IMR-90 (cell line): Measurements from ENCODE around the gene SERPINI2. TPM values are rescaled to one million over a fixed set of nuclear protein-coding genes. Genes with fewer than 3 reads are reported as not detected.

Source experiments
- ATAC-seq: fragments of 200-7000 bp; cut with Tn5 transposase; 2 replicates; pipeline ENCODE4 v1.9.1; 2020; ENCODE audit warnings: low read depth, mild to moderate bottlenecking, moderate library complexity
- BruUV-seq: library from RNA; stranded (reverse); fragments of 400-500 nt; replicated peaks from 2 replicates; lab custom pipeline; 2021; lab: Mats Ljungman, UMichigan
- CTCF ChIA-PET: fragments of 300-600 bp; formaldehyde crosslinking; extraction: SDS; loops from one replicate; lab custom pipeline; 2021; ENCODE audit warnings: antibody characterized with exemption; lab: Yijun Ruan, JAX
- POLR2A ChIA-PET: fragments of 300-600 bp; sonication (Branson Sonifier 250); formaldehyde crosslinking; loops from one replicate; lab custom pipeline; 2022; ENCODE audit warnings: antibody characterized with exemption; ENCODE audit not compliant: unreplicated experiment; lab: Charles Lee
- DNase-seq: peaks from one replicate; pipeline ENCODE4 v3.0.0; 2013
- H2AFZ ChIP-seq: replicated peaks from 2 replicates; pipeline ENCODE3; 2013; ENCODE audit warnings: low read length, mild to moderate bottlenecking; ENCODE audit not compliant: poor library complexity
- H2AK5ac ChIP-seq: 2 replicates; pipeline ENCODE4 v1.6.1; 2013; ENCODE audit warnings: low read depth, low read length, inconsistent platforms
- H2AK9ac ChIP-seq: replicated peaks from 2 replicates; pipeline ENCODE3; 2013; ENCODE audit warnings: mild to moderate bottlenecking, low read depth, low read length, moderate library complexity; ENCODE audit not compliant: poor library complexity
- H2BK120ac ChIP-seq: 2 replicates; pipeline ENCODE4 v1.6.1; 2013; ENCODE audit warnings: low read depth, low read length, inconsistent platforms
- H2BK15ac ChIP-seq: 3 replicates; pipeline ENCODE4 v1.6.1; 2013; ENCODE audit warnings: low read depth, low read length, inconsistent platforms
- H2BK20ac ChIP-seq: 2 replicates; pipeline ENCODE4 v1.6.1; 2013; ENCODE audit warnings: low read depth, mild to moderate bottlenecking, inconsistent platforms, low read length, moderate library complexity
- H2BK5ac ChIP-seq: 2 replicates; pipeline ENCODE4 v1.6.1; 2013; ENCODE audit warnings: mild to moderate bottlenecking, low read depth, low read length, inconsistent platforms; ENCODE audit not compliant: poor library complexity, severe bottlenecking
- H3K14ac ChIP-seq: replicated peaks from 2 replicates; pipeline ENCODE4 v1.6.1; 2013; ENCODE audit warnings: low read depth, low read length, inconsistent platforms
- H3K18ac ChIP-seq: 2 replicates; pipeline ENCODE4 v1.6.1; 2013; ENCODE audit warnings: low read depth, low read length, control low read depth
- H3K23ac ChIP-seq: 2 replicates; pipeline ENCODE4 v1.6.1; 2013; ENCODE audit warnings: low read depth, low read length, inconsistent platforms
- H3K27ac ChIP-seq: 2 replicates; pipeline ENCODE4 v1.5.1; 2013; ENCODE audit warnings: mild to moderate bottlenecking, control low read depth, low read length; ENCODE audit not compliant: insufficient read depth
- H3K27me3 ChIP-seq: 2 replicates; pipeline ENCODE4 v1.6.1; 2013; ENCODE audit warnings: low read length; ENCODE audit not compliant: control insufficient read depth, insufficient read depth
- H3K36me3 ChIP-seq: 2 replicates; pipeline ENCODE4 v1.6.1; 2013; ENCODE audit warnings: low read length, mixed read lengths; ENCODE audit not compliant: control insufficient read depth, insufficient read depth
- H3K4ac ChIP-seq: 2 replicates; pipeline ENCODE4 v1.6.1; 2013; ENCODE audit warnings: low read depth, low read length, inconsistent platforms
- H3K4me1 ChIP-seq: 2 replicates; pipeline ENCODE4 v1.6.1; 2013; ENCODE audit warnings: low read length, mixed read lengths; ENCODE audit not compliant: control insufficient read depth, insufficient read depth
- H3K4me2 ChIP-seq: 2 replicates; pipeline ENCODE4 v1.6.1; 2013; ENCODE audit warnings: low read depth, mild to moderate bottlenecking, control low read depth, low read length, moderate library complexity
- H3K4me3 ChIP-seq: 2 replicates; pipeline ENCODE4 v1.5.1; 2013; ENCODE audit warnings: low read depth, mild to moderate bottlenecking, control low read depth, low read length, moderate library complexity; ENCODE audit not compliant: insufficient read depth
- H3K56ac ChIP-seq: 2 replicates; pipeline ENCODE4 v1.6.1; 2013; ENCODE audit warnings: low read length, inconsistent platforms; ENCODE audit not compliant: insufficient read depth; ENCODE audit errors: extremely low read depth
- H3K79me1 ChIP-seq, 2 experiments: 2 replicates each; pipeline ENCODE4 v1.6.1; 2013; ENCODE audit warnings: low read length in 2 of 2, inconsistent platforms in 1 of 2, low read depth in 1 of 2
- H3K9ac ChIP-seq: 2 replicates; pipeline ENCODE4 v1.6.1; 2013; ENCODE audit warnings: low read depth, low read length, control low read depth
- H3K9me1 ChIP-seq: 2 replicates; pipeline ENCODE4 v1.6.1; 2013; ENCODE audit warnings: low read length, inconsistent platforms; ENCODE audit not compliant: insufficient read depth
- H3K9me3 ChIP-seq: 2 replicates; pipeline ENCODE4 v1.6.1; 2013; ENCODE audit warnings: low read length; ENCODE audit not compliant: control insufficient read depth, insufficient read depth
- H4K20me1 ChIP-seq: 2 replicates; pipeline ENCODE4 v1.6.1; 2013; ENCODE audit warnings: low read length, inconsistent platforms; ENCODE audit not compliant: insufficient read depth
- H4K5ac ChIP-seq: 2 replicates; pipeline ENCODE4 v1.6.1; 2013; ENCODE audit warnings: mild to moderate bottlenecking, low read depth, low read length, control low read depth
- H4K8ac ChIP-seq, 2 experiments: 2 replicates each; pipeline ENCODE4 v1.6.1; 2013; ENCODE audit warnings: low read depth in 2 of 2, low read length in 2 of 2, control low read depth in 1 of 2, inconsistent platforms in 1 of 2
- H4K91ac ChIP-seq: 2 replicates; pipeline ENCODE4 v1.6.1; 2013; ENCODE audit warnings: low read depth, low read length, inconsistent platforms; ENCODE audit not compliant: insufficient read depth
- BHLHE40 ChIP-seq: fragments of 150-350 bp; IDR thresholded peaks from 2 replicates; pipeline ENCODE4 v1.6.1; 2016; ENCODE audit warnings: mild to moderate bottlenecking, low read depth, low read length
- CEBPB ChIP-seq: IDR thresholded peaks from 2 replicates; pipeline ENCODE4 v1.6.1; 2012; ENCODE audit warnings: low read depth, low read length, improper control_type of control experiment
- CHD1 ChIP-seq: IDR thresholded peaks from 2 replicates; pipeline ENCODE4 v1.6.1; 2012; ENCODE audit warnings: low read depth, low read length, improper control_type of control experiment
- FOS ChIP-seq: fragments of 150-350 bp; IDR thresholded peaks from 2 replicates; pipeline ENCODE4 v1.6.1; 2016; ENCODE audit warnings: low read depth, low read length
- MAFK ChIP-seq: IDR thresholded peaks from 2 replicates; pipeline ENCODE4 v1.6.1; 2012; ENCODE audit warnings: low read depth, low read length, improper control_type of control experiment
- MAZ ChIP-seq: IDR thresholded peaks from 2 replicates; pipeline ENCODE4 v1.6.1; 2012; ENCODE audit warnings: low read depth, mild to moderate bottlenecking, low read length, improper control_type of control experiment, moderate library complexity, borderline replicate concordance
- MXI1 ChIP-seq: IDR thresholded peaks from 2 replicates; pipeline ENCODE4 v1.6.1; 2012; ENCODE audit warnings: low read depth, mild to moderate bottlenecking, low read length, moderate library complexity, borderline replicate concordance
- NFE2L2 ChIP-seq: fragments of 150-350 bp; IDR thresholded peaks from 2 replicates; pipeline ENCODE4 v1.6.1; 2016; ENCODE audit warnings: low read depth, mild to moderate bottlenecking, low read length
- POLR2A ChIP-seq: IDR thresholded peaks from 2 replicates; pipeline ENCODE4 v1.6.1; 2012; ENCODE audit warnings: mild to moderate bottlenecking, low read depth, low read length
- RAD21 ChIP-seq: IDR thresholded peaks from 2 replicates; pipeline ENCODE4 v1.6.1; 2012; ENCODE audit warnings: low read length, improper control_type of control experiment
- RCOR1 ChIP-seq: IDR thresholded peaks from 2 replicates; pipeline ENCODE4 v1.6.1; 2012; ENCODE audit warnings: mild to moderate bottlenecking, low read length, improper control_type of control experiment; ENCODE audit not compliant: insufficient replicate concordance
- RFX5 ChIP-seq: IDR thresholded peaks from 2 replicates; pipeline ENCODE4 v1.8.0; 2012; ENCODE audit warnings: low read depth, mild to moderate bottlenecking, low read length, moderate library complexity
- SMC3 ChIP-seq: fragments of 150-350 bp; IDR thresholded peaks from 2 replicates; pipeline ENCODE4 v1.6.1; 2016; ENCODE audit warnings: low read depth, mild to moderate bottlenecking, antibody characterized with exemption, low read length, moderate library complexity
- WGBS, 2 experiments: methylation state at CpG; one replicate each; pipeline versions ENCODE4 v1.1.5 to v1.1.7; 2013; ENCODE audit warnings: missing lambda C conversion rate in 2 of 2; ENCODE audit not compliant: insufficient read length in 1 of 2; ENCODE audit errors: extremely low coverage in 2 of 2; 5-methylcytosine and 5-hydroxymethylcytosine counted together
- dilution Hi-C: fragments of 300-500 bp; cut with HindIII; formaldehyde crosslinking; loops from one replicate; pipeline ENCODE4 v1.14.3; 2018; ENCODE audit warnings: low sequenced_read_pairs; ENCODE audit not compliant: unreplicated experiment
- in situ Hi-C: fragments of 300-500 bp; cut with MboI; formaldehyde crosslinking; loops from 3 replicates; pipeline ENCODE4 v1.14.3; 2019; ENCODE audit warnings: low sequenced_read_pairs, inconsistent platforms, mixed read lengths
- intact Hi-C: fragments of 100-400 bp; cut with micrococcal nuclease; formaldehyde crosslinking; loops from 2 replicates; pipeline ENCODE4 v1.10.0; 2022
- polyA plus RNA-seq, 3 experiments: library from polyadenylated mRNA; depleted of rRNA; stranded (reverse); fragments of >200 nt; gene quantifications; 2 replicates each; pipeline ENCODE4 v1.2.3, GENCODE V29; 2012; ENCODE audit warnings: low replicate concordance in 1 of 3
- total RNA-seq: library from RNA; depleted of rRNA; stranded (reverse); fragments of >200 nt; gene quantifications from 2 replicates; pipeline ENCODE4 v1.2.3, GENCODE V29; 2012
- TF ChIP-seq, protein P1 (sequence below): conservative IDR thresholded peaks from 2 replicates; pipeline ENCODE4 v1.5.1; 2012; ENCODE audit warnings: mild to moderate bottlenecking, low read depth, low read length, improper control_type of control experiment
- TF ChIP-seq, protein P2 (sequence below): fragments of 150-350 bp; IDR thresholded peaks from 2 replicates; pipeline ENCODE4 v1.6.1; 2017; ENCODE audit warnings: mild to moderate bottlenecking, antibody characterized with exemption, low read length, low read depth
- TF ChIP-seq, protein P3 (sequence below): fragments of 150-350 bp; IDR thresholded peaks from 2 replicates; pipeline ENCODE4 v1.6.1; 2016; ENCODE audit warnings: low read depth, mild to moderate bottlenecking, low read length, moderate library complexity, borderline replicate concordance

The SERPINI2 gene
- total and polyA plus RNA-seq, 2 of the 4 experiments (the other 2 are of a cell fraction): not detected

DNA sequence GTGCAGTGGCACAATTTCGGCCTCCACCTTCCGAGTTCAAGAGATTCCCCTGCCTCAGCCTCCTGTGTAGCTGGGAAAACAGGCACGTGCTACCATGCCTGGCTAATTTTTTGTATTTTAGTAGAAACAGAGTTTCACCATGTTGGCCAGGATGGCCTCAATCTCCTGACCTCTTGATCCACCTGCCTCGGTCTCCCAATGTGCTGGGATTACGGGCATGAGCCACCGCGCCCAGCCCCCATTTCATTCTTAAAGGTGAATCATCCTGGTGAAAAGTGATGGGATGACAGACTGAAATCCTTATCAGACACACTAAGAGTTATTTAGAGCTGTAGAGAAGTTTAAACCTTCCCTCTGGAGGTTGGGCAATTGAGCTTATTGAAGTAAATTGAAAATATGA is 24.1 kb upstream of the SERPINI2 start:
- POLR2A ChIA-PET: no interaction called here
- TF ChIP-seq, protein P1, sequence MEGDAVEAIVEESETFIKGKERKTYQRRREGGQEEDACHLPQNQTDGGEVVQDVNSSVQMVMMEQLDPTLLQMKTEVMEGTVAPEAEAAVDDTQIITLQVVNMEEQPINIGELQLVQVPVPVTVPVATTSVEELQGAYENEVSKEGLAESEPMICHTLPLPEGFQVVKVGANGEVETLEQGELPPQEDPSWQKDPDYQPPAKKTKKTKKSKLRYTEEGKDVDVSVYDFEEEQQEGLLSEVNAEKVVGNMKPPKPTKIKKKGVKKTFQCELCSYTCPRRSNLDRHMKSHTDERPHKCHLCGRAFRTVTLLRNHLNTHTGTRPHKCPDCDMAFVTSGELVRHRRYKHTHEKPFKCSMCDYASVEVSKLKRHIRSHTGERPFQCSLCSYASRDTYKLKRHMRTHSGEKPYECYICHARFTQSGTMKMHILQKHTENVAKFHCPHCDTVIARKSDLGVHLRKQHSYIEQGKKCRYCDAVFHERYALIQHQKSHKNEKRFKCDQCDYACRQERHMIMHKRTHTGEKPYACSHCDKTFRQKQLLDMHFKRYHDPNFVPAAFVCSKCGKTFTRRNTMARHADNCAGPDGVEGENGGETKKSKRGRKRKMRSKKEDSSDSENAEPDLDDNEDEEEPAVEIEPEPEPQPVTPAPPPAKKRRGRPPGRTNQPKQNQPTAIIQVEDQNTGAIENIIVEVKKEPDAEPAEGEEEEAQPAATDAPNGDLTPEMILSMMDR: no peak
- TF ChIP-seq MXI1 (no peak), SMC3 (no peak), RAD21 (no peak), BHLHE40 (no peak), MAFK (no peak), POLR2A (no peak), RCOR1 (no peak), CHD1 (no peak), FOS (no peak), RFX5 (no peak), NFE2L2 (no peak), MAZ (no peak), CEBPB (no peak)
- TF ChIP-seq, protein P2, sequence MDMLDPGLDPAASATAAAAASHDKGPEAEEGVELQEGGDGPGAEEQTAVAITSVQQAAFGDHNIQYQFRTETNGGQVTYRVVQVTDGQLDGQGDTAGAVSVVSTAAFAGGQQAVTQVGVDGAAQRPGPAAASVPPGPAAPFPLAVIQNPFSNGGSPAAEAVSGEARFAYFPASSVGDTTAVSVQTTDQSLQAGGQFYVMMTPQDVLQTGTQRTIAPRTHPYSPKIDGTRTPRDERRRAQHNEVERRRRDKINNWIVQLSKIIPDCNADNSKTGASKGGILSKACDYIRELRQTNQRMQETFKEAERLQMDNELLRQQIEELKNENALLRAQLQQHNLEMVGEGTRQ: no peak
- TF ChIP-seq, protein P3, sequence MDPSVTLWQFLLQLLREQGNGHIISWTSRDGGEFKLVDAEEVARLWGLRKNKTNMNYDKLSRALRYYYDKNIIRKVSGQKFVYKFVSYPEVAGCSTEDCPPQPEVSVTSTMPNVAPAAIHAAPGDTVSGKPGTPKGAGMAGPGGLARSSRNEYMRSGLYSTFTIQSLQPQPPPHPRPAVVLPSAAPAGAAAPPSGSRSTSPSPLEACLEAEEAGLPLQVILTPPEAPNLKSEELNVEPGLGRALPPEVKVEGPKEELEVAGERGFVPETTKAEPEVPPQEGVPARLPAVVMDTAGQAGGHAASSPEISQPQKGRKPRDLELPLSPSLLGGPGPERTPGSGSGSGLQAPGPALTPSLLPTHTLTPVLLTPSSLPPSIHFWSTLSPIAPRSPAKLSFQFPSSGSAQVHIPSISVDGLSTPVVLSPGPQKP: no peak
- intact Hi-C loops: no loop called here

More for the DNA sequence above, 24.1 kb upstream of the SERPINI2 start:
- Histone ChIP-seq H4K20me1 (no peaks in the 10 kb centered on the region), H3K9me1 (no peaks in the 10 kb centered on the region), H3K4me3 (no peak overlapping the region), H2BK120ac (no peak overlapping the region), H3K36me3 (no peaks in the 10 kb centered on the region), H4K91ac (no peak overlapping the region), H3K9ac (no peak overlapping the region), H2BK5ac (no peak overlapping the region), H2BK20ac (no peak overlapping the region), H3K56ac (no peak overlapping the region), H3K27ac (no peak overlapping the region), H3K14ac (no peak overlapping the region), H3K4me2 (no peak overlapping the region), H4K8ac (no peak overlapping the region), H2BK15ac (no peak overlapping the region), H3K4ac (no peak overlapping the region), H3K4me1 (no peaks in the 10 kb centered on the region), H2AFZ (no peak overlapping the region), H3K79me1 (no peaks in the 10 kb centered on the region), H2AK9ac (no peak overlapping the region), H2AK5ac (no peak overlapping the region), H3K9me3 (peaks cover 6% of the 10 kb centered on the region), H4K5ac (no peak overlapping the region), H3K27me3 (no peaks in the 10 kb centered on the region), H3K18ac (no peak overlapping the region), H3K23ac (no peak overlapping the region)
- no peak for ATAC-seq
- in situ Hi-C loops: no loop called here
- dilution Hi-C loops: no loop called here
- DNase-seq: no peak
- no CpG with 5 or more reads among the region's 7 CpGs for whole genome bisulfite sequencing, 2 experiments
- CTCF ChIA-PET: no interaction called here
- no TSS peak for BruUV-seq
